IMR-90 (cell line): ENCODE measurements around the gene CA11.

Experiments used
- CEBPB ChIP-seq: IDR thresholded peaks from 2 replicates; pipeline ENCODE4 v1.6.1; 2012; ENCODE audit warnings: low read depth, low read length, improper control_type of control experiment
- ELK1 ChIP-seq: fragments of 150-350 bp; IDR thresholded peaks from 2 replicates; pipeline ENCODE4 v1.6.1; 2016; ENCODE audit warnings: low read depth, mild to moderate bottlenecking, low read length, moderate library complexity, borderline replicate concordance
- FOS ChIP-seq: fragments of 150-350 bp; IDR thresholded peaks from 2 replicates; pipeline ENCODE4 v1.6.1; 2016; ENCODE audit warnings: low read depth, low read length
- MAFK ChIP-seq: IDR thresholded peaks from 2 replicates; pipeline ENCODE4 v1.6.1; 2012; ENCODE audit warnings: low read depth, low read length, improper control_type of control experiment
- MAZ ChIP-seq: IDR thresholded peaks from 2 replicates; pipeline ENCODE4 v1.6.1; 2012; ENCODE audit warnings: low read depth, mild to moderate bottlenecking, low read length, improper control_type of control experiment, moderate library complexity, borderline replicate concordance
- MXI1 ChIP-seq: IDR thresholded peaks from 2 replicates; pipeline ENCODE4 v1.6.1; 2012; ENCODE audit warnings: low read depth, mild to moderate bottlenecking, low read length, moderate library complexity, borderline replicate concordance
- POLR2A ChIP-seq: IDR thresholded peaks from 2 replicates; pipeline ENCODE4 v1.6.1; 2012; ENCODE audit warnings: mild to moderate bottlenecking, low read depth, low read length
- RAD21 ChIP-seq: IDR thresholded peaks from 2 replicates; pipeline ENCODE4 v1.6.1; 2012; ENCODE audit warnings: low read length, improper control_type of control experiment
- RCOR1 ChIP-seq: IDR thresholded peaks from 2 replicates; pipeline ENCODE4 v1.6.1; 2012; ENCODE audit warnings: mild to moderate bottlenecking, low read length, improper control_type of control experiment; ENCODE audit not compliant: insufficient replicate concordance
- RFX5 ChIP-seq: IDR thresholded peaks from 2 replicates; pipeline ENCODE4 v1.8.0; 2012; ENCODE audit warnings: low read depth, mild to moderate bottlenecking, low read length, moderate library complexity
- TF ChIP-seq, protein P1 (sequence below): conservative IDR thresholded peaks from 2 replicates; pipeline ENCODE4 v1.5.1; 2012; ENCODE audit warnings: mild to moderate bottlenecking, low read depth, low read length, improper control_type of control experiment
- TF ChIP-seq, protein P2 (sequence below): fragments of 150-350 bp; IDR thresholded peaks from 2 replicates; pipeline ENCODE4 v1.6.1; 2017; ENCODE audit warnings: mild to moderate bottlenecking, antibody characterized with exemption, low read length, low read depth

DNA sequence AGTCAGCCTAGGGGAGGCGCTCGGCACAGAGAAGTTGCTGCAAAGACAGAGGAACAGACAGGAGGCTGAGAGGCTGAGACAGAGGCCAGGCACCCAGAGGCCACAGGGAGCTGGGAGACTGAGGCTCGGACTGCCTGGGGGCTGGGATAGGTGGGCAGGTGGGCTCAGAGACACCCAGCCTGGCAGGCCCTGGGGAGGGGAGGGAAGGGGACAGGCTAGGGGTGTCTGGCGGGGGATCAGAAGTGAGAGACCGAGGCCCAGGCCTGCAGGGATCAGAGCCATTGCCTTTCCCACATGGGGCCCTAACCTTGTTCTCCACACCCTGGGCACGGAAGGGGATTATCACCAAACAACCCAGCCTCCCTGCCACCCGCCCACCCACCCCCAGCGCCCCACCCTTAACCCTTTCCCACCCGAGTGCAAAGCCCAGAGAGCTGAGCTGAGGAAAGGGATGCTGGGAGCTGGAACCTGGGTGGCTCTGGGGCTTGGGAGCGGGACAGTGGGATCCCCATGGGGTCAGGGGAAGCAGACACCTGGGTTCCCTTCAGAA, 25.5 kb upstream of the CA11 start:
- TF ChIP-seq RCOR1 = no peak
- no peak for TF ChIP-seq POLR2A
- TF ChIP-seq, protein P1, sequence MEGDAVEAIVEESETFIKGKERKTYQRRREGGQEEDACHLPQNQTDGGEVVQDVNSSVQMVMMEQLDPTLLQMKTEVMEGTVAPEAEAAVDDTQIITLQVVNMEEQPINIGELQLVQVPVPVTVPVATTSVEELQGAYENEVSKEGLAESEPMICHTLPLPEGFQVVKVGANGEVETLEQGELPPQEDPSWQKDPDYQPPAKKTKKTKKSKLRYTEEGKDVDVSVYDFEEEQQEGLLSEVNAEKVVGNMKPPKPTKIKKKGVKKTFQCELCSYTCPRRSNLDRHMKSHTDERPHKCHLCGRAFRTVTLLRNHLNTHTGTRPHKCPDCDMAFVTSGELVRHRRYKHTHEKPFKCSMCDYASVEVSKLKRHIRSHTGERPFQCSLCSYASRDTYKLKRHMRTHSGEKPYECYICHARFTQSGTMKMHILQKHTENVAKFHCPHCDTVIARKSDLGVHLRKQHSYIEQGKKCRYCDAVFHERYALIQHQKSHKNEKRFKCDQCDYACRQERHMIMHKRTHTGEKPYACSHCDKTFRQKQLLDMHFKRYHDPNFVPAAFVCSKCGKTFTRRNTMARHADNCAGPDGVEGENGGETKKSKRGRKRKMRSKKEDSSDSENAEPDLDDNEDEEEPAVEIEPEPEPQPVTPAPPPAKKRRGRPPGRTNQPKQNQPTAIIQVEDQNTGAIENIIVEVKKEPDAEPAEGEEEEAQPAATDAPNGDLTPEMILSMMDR = no peak
- TF ChIP-seq, protein P2, sequence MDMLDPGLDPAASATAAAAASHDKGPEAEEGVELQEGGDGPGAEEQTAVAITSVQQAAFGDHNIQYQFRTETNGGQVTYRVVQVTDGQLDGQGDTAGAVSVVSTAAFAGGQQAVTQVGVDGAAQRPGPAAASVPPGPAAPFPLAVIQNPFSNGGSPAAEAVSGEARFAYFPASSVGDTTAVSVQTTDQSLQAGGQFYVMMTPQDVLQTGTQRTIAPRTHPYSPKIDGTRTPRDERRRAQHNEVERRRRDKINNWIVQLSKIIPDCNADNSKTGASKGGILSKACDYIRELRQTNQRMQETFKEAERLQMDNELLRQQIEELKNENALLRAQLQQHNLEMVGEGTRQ = no peak
- no peak for TF ChIP-seq MXI1
- TF ChIP-seq RAD21 = no peak
- no peak for TF ChIP-seq ELK1
- no peak for TF ChIP-seq MAZ
- no peak for TF ChIP-seq FOS
- TF ChIP-seq RFX5 = no peak
- no peak for TF ChIP-seq MAFK
- no peak for TF ChIP-seq CEBPB
